HPDE6-E6E7 (cell line): ENCODE results near the gene RBBP5.

Source experiments
- DNase-seq: peaks from one replicate; pipeline ENCODE4 v3.0.0; 2011; ENCODE audit warnings: missing footprints; ENCODE audit errors: extremely low spot score

The RBBP5 gene

DNA sequence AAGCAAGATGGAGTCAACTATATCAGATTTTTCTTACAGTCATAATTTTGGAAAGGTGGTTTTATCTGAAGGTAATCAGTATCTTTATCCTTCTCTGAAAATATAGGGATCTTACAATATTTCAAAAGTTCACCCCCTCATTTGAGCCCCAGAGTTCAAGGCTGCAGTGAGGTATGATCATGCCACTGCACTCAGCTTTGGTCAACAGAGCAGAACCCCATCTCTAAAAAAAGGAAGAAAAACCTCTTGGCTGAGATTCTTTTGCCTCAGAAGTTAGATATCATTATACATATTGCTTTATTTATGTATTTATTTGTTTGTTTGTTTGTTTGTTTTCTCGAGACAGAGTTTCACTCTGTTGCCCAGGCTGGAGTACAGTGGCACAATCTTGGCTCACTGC lies 11.5 kb upstream of the RBBP5 start:
- no peak for DNase-seq

- no peak for DNase-seq
Observed at GRCh38 chr1:205129447-205130029, 7.8 kb upstream of the RBBP5 start.

GRCh38 chr1:205128050-205128449 lies 6.3 kb upstream of the RBBP5 start:
- no peak for DNase-seq

- DNase-seq, result no peak
Observed at GRCh38 chr1:205127646-205128045, 5.9 kb upstream of the RBBP5 start.

- DNase-seq, result no peak
Observed at GRCh38 chr1:205124726-205125125, 2.9 kb upstream of the RBBP5 start.

- no peak for DNase-seq
Observed at GRCh38 chr1:205122489-205122882, 708 bp upstream of the RBBP5 start.

DNA sequence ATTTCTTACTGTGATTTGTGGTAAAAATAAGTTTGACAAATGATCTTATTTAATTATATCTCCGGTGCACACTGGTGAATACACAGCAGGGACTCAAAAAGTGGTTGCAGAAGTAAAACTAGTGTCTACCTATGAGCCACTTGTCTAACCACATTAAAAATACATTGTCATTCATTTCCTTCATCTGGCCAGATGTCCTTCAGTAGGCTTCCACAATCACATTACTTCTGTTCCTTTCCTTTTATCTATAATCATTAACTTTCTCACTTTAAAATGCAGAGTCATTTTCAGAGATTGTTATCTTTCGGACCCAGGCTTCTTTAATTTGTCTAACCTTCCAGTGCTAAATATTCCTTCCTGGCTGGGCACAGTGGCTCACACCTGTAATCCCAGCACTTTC lies 3.0 kb downstream of the RBBP5 start:
- DNase-seq, result no peak

DNA sequence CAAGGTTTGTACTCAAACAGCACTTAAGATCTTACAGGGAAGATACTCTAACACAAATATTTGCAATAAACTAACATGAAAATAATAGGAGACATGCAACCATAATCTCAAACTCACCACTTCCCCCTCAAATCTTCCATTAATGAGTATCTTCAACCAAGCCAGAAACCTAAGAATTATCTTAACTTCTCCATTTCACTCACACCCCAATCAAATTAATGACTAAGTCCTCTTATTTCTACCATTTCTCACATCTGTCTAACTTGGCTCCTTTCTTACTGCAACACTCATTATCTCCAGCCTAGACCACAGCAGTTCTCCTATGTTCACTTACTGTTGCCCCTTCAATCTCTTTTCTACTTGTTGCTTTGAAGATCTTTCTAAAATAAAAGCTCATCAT lies 10.4 kb downstream of the RBBP5 start:
- DNase-seq, result no peak

- no peak for DNase-seq
Observed at GRCh38 chr1:205109711-205110110, 12.1 kb downstream of the RBBP5 start.

DNA sequence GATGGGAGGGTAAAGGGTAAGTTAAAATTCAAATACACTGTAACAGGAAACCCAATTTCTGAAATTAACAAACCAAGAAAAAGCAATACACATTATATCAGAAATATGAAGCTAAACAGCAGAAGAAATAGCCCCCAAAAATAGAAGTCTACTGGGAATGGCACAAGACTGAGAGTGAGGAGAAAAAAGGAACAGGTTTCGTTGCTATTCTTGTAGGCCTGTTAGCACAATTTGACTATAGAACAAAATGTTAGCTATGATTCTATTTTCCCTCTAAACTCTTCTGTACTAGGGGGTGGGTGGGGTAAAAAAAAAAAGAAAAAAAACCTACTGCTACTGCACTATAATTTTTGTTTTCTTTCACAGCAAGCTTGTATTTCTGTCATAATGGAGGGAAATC lies 12.5 kb downstream of the RBBP5 start:
- no peak for DNase-seq

DNA sequence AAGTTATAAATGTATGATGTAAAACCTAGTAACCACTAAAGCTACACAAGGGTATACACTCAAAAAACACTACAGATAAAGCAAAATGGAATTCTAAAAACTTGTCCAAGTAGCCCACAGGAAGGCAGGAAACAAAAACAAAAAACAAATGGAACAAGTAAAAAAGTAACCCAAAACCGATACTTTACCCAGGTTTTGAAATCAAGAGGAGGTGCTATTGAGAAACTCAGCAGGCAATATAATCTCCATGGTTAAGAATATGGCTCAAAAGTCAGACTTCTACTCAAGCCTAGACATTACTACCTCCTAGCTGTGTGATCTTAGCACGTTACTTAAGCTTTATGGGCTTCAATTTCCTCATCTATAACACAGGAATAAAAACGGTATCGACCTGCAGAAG lies 13.3 kb downstream of the RBBP5 start:
- DNase-seq, result no peak

DNA sequence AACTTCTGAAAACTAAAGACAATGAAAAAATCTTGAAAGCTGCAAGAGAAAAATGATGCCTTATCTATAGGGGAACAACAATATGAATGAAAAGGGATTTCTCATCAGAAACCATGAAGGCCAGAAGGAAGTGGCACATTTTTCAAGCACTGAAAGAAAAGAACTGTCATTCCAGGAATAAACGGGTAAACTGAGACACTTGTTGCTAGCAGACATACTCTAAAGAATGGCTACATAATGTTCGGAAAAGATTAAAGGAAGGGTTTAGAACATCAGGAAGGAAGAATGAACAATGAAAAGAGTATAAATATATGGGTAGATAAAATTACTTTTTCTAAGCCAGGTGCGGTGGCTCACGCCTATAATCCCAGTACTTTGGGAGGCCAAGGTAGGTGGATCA lies 14.5 kb downstream of the RBBP5 start:
- no peak for DNase-seq

GRCh38 chr1:205102404-205102803 lies 19.4 kb downstream of the RBBP5 start:
- no peak for DNase-seq

DNA sequence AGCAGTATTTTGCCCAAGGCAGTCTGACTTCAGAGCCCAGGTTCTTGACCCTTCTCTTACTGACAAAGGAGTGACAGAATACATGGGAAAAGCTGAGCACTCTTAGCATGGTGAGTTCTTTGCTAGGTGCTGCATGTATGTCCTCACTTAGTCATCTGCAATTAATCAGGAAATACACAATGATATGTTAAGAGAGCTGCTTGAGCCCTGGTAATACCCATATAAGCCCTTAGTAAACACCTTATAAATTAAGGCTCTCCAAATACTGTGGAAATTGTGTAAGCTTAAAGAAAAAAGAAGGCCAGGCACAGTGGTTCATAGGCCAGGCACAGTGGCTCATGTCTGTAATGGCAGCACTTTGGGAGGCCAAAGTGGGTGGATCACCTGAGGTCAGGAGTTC lies 23.5 kb downstream of the RBBP5 start:
- DNase-seq, result no peak

DNA sequence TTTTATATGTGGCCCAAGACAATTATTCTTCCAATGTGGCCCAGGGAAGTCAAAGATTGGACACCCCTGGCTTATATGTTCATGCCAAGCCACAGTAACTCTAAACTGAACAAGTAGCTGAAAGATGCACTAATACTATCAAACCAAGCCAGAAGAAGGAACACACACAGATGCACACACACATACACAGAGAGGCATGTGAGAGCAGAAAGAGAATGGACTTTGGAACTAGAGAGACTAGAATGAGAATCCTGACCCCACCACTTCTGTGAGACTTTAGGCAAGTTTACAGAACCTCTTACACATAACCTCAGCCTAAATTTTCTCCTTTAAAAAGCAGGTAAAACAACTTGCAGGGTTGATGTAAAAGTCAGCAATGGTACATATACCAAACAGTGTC lies 26.4 kb downstream of the RBBP5 start:
- DNase-seq, result no peak

GRCh38 chr1:205091043-205091740 lies 30.6 kb downstream of the RBBP5 start:
- no peak for DNase-seq

DNA sequence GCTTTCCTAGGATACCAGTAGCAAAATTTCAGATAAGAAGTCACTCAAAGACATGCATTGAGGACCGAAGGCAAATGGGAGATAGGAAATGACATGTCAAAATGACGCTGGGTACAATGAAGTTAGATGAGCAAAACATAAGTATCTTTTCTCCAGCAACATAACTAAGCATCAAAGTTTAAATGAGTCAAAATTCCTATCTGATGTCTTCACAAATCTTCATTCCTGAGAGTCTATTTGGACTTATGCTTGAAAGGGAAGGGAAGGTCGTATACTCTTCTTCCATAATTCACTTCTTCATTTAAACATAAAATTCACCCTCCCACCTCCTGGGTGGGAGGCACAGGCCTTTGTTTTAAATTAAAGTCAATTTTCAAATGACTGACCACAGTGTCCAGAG lies 33.4 kb downstream of the RBBP5 start:
- DNase-seq, result no peak

DNA sequence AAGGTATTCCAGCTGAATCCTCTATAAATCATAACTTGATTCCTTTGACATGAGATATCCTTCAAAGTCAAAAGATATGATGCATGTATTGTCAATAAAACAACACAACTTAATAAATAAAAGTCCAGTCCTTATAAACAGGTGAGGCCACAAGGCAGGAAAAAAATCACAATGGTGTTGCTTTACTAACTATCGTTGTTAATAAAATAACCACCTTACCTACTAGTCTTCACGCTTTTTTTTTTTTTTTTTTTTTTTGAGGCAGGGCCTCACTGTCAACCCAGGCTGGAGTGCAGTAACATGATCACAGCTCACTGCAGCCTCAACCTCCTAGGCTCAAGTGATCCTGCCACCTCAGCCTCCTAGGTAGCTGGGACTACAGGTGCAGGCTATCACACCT lies 37.4 kb downstream of the RBBP5 start, which contains the start of gene TMEM81:
Gene TMEM81, minus strand, starts transcription at position 101 of the 400 bp plus-strand sequence. CDS start 140 bp downstream, outside the sequence.
- no peak for DNase-seq

- no peak for DNase-seq
Observed at GRCh38 chr1:205082431-205082830, 39.3 kb downstream of the RBBP5 start.

- DNase-seq, result no peak
Observed at GRCh38 chr1:205077934-205078311, 43.9 kb downstream of the RBBP5 start.

DNA sequence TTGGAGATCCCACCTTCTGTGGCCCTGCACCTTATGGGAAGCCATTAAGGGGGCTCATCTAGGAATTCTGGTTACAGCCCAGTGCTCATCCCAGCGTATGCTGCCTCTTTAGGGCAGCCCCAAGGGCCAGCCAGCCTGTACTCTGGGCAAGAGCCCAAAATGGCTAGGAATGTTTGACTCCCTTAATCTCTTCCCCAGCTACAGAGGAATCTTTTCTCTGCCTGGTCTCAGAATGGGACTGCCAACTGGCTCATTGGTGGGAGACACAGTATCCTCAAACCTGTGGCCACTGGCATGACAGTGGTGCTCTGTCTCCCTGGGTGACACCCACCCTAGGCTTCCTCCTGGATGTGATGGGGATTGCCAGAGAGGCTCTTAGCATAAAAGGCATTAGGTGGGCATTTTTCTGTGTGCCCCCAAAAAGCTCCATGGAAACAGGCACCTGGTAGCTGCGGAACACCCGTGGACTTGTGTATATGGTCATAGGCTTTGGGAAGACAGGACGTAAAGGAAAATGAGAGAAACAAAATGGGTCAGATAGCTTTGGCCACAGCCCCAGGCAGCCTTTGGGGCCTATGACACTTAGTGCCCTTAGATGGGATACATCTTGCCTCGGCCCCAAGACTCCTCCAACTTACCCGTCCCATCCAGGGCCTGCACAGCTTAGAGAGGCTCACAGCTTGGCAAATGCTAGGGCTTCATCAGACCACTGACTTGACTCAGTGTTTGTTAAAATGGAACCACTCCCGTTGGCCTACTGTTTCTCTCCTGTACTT lies 44.4 kb downstream of the RBBP5 start:
- no peak for DNase-seq

GRCh38 chr1:205076245-205076761 lies 45.5 kb downstream of the RBBP5 start:
- no peak for DNase-seq

- no peak for DNase-seq
Observed at GRCh38 chr1:205075642-205076155, 46.1 kb downstream of the RBBP5 start.
